ENCODE results near the gene PTPN22. TPM values are rescaled to one million over a fixed set of nuclear protein-coding genes. Genes with fewer than 3 reads are reported as not detected.
A peak's percentile ranks its signal among the peaks of the same experiment; 100 is the strongest.

The PTPN22 gene
- total RNA-seq, 1 donor from 2014 or later, result 14.1 TPM

GRCh38 chr1:113786069-113786468 is 85.4 kb downstream of the PTPN22 start:
- no peak overlapping the region for H3K27ac ChIP-seq
- ATAC-seq, result no peak

GRCh38 chr1:113784104-113784779 is 87.3 kb downstream of the PTPN22 start:
- peaks cover 73% of the 10 kb centered on the region for H3K4me1 ChIP-seq
- intact Hi-C loops (cut with DNase I), result no loop called here
- no peak overlapping the region for H3K4me3 ChIP-seq
- TF ChIP-seq CTCF (IDR thresholded peaks at IDR 0.05), result no peak
- H3K9me3 ChIP-seq, result no peaks in the 10 kb centered on the region
- ATAC-seq (peak; percentile 69 to 83), DNase-seq (no peak)
- no peaks in the 10 kb centered on the region for H3K27me3 ChIP-seq (ENCODE audit: low read depth)
- H3K27ac ChIP-seq, result peak overlapping the region; percentile 50
- no peaks in the 10 kb centered on the region for H3K36me3 ChIP-seq

More at GRCh38 chr1:113786069-113786468, 85.4 kb downstream of the PTPN22 start:
- Histone ChIP-seq H3K27me3 (ENCODE audit: low read depth) (no peaks in the 10 kb centered on the region), H3K4me3 (no peak overlapping the region), H3K4me1 (peaks cover 57% of the 10 kb centered on the region), H3K9me3 (no peaks in the 10 kb centered on the region), H3K36me3 (no peaks in the 10 kb centered on the region)
- DNase-seq, result no peak
- intact Hi-C loops (cut with DNase I), result no loop called here
- TF ChIP-seq CTCF (IDR thresholded peaks at IDR 0.05), result no peak

GRCh38 chr1:113783254-113784103 is 88.0 kb downstream of the PTPN22 start:
- H3K4me3 ChIP-seq, result no peak overlapping the region
- H3K27me3 ChIP-seq (ENCODE audit: low read depth), result no peaks in the 10 kb centered on the region
- peak overlapping the region; percentile 50 for H3K27ac ChIP-seq
- DNase-seq (no peak), ATAC-seq (peak; percentile 86 to 92)
- H3K9me3 ChIP-seq, result no peaks in the 10 kb centered on the region
- no peaks in the 10 kb centered on the region for H3K36me3 ChIP-seq
- TF ChIP-seq CTCF (IDR thresholded peaks at IDR 0.05), result no peak
- intact Hi-C loops (cut with DNase I), result no loop called here
- peaks cover 67% of the 10 kb centered on the region for H3K4me1 ChIP-seq

- Histone ChIP-seq H3K27ac (peak overlapping the region; percentile 50), H3K36me3 (peaks cover 3% of the 10 kb centered on the region), H3K4me1 (peaks cover 62% of the 10 kb centered on the region), H3K4me3 (no peak overlapping the region), H3K27me3 (ENCODE audit: low read depth) (no peaks in the 10 kb centered on the region), H3K9me3 (no peaks in the 10 kb centered on the region)
- ATAC-seq (no peak), DNase-seq (no peak)
- intact Hi-C loops (cut with DNase I), result no loop called here
- TF ChIP-seq CTCF (IDR thresholded peaks at IDR 0.05), result no peak
Observed at GRCh38 chr1:113782406-113782805, 89.1 kb downstream of the PTPN22 start.

- Histone ChIP-seq H3K4me1 (peaks cover 62% of the 10 kb centered on the region), H3K27ac (no peak overlapping the region)
Observed at GRCh38 chr1:113780374-113781146, 91.0 kb downstream of the PTPN22 start.

More at GRCh38 chr1:113780374-113781146, 91.0 kb downstream of the PTPN22 start:
- no peak for DNase-seq
- intact Hi-C loops (cut with DNase I), result no loop called here
- Histone ChIP-seq H3K36me3 (peaks cover 21% of the 10 kb centered on the region), H3K4me3 (no peak overlapping the region), H3K27me3 (ENCODE audit: low read depth) (no peaks in the 10 kb centered on the region), H3K9me3 (no peaks in the 10 kb centered on the region)
- ATAC-seq, result no peak
- no peak for TF ChIP-seq CTCF (IDR thresholded peaks at IDR 0.05)

Measured in lower lobe of right lung (tissue), 2 donors.